Epidermal melanocyte (primary cell): ENCODE results near the gene EPHA6.

Source experiments
- DNase-seq: peaks from one replicate; pipeline ENCODE4 v3.0.0; 2011; ENCODE audit warnings: low spot score; ENCODE audit not compliant: insufficient read length

The EPHA6 gene

GRCh38 chr3:97772926-97773325 lies 958.5 kb downstream of the EPHA6 start:
- DNase-seq = no peak

- DNase-seq = no peak
These were observed 963.8 kb downstream of the EPHA6 start for GRCh38 chr3:97778152-97778551.

- DNase-seq = no peak
These were observed 979.1 kb downstream of the EPHA6 start for GRCh38 chr3:97793420-97794019.

- DNase-seq = no peak
These were observed 981.6 kb downstream of the EPHA6 start for GRCh38 chr3:97795951-97796350.
